Gastroesophageal sphincter (tissue), 3 donors: ENCODE results near the gene RPS6KB1.
"Not testable (repeated sequence)": the region's sequence is repeated elsewhere in the genome, so short reads cannot be mapped to it uniquely, and the experiment has no call there.

Experiments
- EP300 ChIP-seq: sonication (generic); formaldehyde crosslinking; IDR thresholded peaks from one replicate; pipeline ENCODE4 v1.6.1; 2017; ENCODE audit warnings: antibody characterized with exemption, mild to moderate bottlenecking
- POLR2A ChIP-seq, 2 donors: fragments of 450-650 bp; IDR thresholded peaks; one replicate each; pipeline ENCODE4 v1.6.1; 2017; ENCODE audit warnings: antibody characterized with exemption in 2 of 2, mild to moderate bottlenecking in 2 of 2, moderate library complexity in 1 of 2
- POLR2AphosphoS5 ChIP-seq: sonication (generic); formaldehyde crosslinking; IDR thresholded peaks from one replicate; pipeline ENCODE4 v1.6.1; 2017; ENCODE audit warnings: antibody characterized with exemption
- TF ChIP-seq, protein P1 (sequence below), 4 experiments: fragments of 200-600 bp in 2 of 4; fragments of 450-650 bp in 2 of 4; sonication (generic) in 1 of 4; IDR thresholded peaks; one replicate each; pipeline ENCODE4 v1.5.1; 2017 to 2019; ENCODE audit warnings: antibody characterized with exemption in 4 of 4, mild to moderate bottlenecking in 2 of 4, moderate library complexity in 2 of 4

DNA sequence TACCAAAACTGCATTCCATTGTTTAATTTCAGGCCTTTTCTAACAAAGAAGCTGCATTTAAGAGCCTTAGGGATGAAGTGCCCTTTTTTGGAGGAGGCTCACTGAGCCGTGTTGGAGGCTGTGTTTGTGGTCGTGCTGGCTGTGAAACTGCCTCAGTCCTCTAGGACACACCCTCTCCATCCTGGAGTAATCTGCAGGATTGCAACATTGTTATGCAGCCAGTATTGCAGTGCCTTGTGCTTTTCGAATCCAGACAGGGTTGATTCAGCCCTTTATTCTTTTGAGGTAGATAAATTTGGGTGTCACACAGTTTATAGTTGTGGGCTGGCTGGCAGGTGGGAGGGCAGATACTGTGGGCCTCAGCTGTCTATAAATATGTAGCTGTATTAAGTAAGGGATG is 37.8 kb downstream of the RPS6KB1 start:
- TF ChIP-seq POLR2A (IDR thresholded peaks at IDR 0.05); POLR2AphosphoS5; EP300: not testable (repeated sequence)
- TF ChIP-seq, protein P1, sequence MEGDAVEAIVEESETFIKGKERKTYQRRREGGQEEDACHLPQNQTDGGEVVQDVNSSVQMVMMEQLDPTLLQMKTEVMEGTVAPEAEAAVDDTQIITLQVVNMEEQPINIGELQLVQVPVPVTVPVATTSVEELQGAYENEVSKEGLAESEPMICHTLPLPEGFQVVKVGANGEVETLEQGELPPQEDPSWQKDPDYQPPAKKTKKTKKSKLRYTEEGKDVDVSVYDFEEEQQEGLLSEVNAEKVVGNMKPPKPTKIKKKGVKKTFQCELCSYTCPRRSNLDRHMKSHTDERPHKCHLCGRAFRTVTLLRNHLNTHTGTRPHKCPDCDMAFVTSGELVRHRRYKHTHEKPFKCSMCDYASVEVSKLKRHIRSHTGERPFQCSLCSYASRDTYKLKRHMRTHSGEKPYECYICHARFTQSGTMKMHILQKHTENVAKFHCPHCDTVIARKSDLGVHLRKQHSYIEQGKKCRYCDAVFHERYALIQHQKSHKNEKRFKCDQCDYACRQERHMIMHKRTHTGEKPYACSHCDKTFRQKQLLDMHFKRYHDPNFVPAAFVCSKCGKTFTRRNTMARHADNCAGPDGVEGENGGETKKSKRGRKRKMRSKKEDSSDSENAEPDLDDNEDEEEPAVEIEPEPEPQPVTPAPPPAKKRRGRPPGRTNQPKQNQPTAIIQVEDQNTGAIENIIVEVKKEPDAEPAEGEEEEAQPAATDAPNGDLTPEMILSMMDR (IDR thresholded peaks at IDR 0.05), result not testable (repeated sequence)
